ENCODE measurements around the gene KIF3A. TPM values are rescaled to one million over a fixed set of nuclear protein-coding genes. Genes with fewer than 3 reads are reported as not detected.
"Not testable (repeated sequence)": the region's sequence is repeated elsewhere in the genome, so short reads cannot be mapped to it uniquely, and the experiment has no call there.

KIF3A gene
- total RNA-seq, 1 donor from 2014 or later, result 19.8 TPM

- intact Hi-C loops (cut with micrococcal nuclease), result no loop called here
Observed at GRCh38 chr5:132729896-132730295, 7.5 kb downstream of the KIF3A start.

- intact Hi-C loops (cut with micrococcal nuclease), result no loop called here
Observed at GRCh38 chr5:132725745-132726144, 11.6 kb downstream of the KIF3A start.

GRCh38 chr5:132718544-132719312, 18.6 kb downstream of the KIF3A start:
- intact Hi-C loops (cut with micrococcal nuclease), result no loop called here

- intact Hi-C loops (cut with micrococcal nuclease), result loop anchor here (1.0 kb wide), 1 partner anchor 188 kb away; no protein-coding TSS in a partner anchor
Observed at GRCh38 chr5:132714456-132715307, 22.7 kb downstream of the KIF3A start.

GRCh38 chr5:132708645-132709044, 28.7 kb downstream of the KIF3A start:
- intact Hi-C loops (cut with micrococcal nuclease), result no loop called here

- intact Hi-C loops (cut with micrococcal nuclease), result no loop called here
Observed at GRCh38 chr5:132704875-132705274, 32.5 kb downstream of the KIF3A start.

- intact Hi-C loops (cut with micrococcal nuclease), result no loop called here
Observed at GRCh38 chr5:132695956-132696355, 41.4 kb downstream of the KIF3A start.

- intact Hi-C loops (cut with micrococcal nuclease), result no loop called here
Observed at GRCh38 chr5:132692632-132692967, 44.7 kb downstream of the KIF3A start.

GRCh38 chr5:132691755-132692631, 45.4 kb downstream of the KIF3A start:
- intact Hi-C loops (cut with micrococcal nuclease), result not testable (repeated sequence)

- intact Hi-C loops (cut with micrococcal nuclease), result no loop called here
Observed at GRCh38 chr5:132690156-132690555, 47.2 kb downstream of the KIF3A start.

GRCh38 chr5:132689513-132689912, 47.8 kb downstream of the KIF3A start:
- intact Hi-C loops (cut with micrococcal nuclease), result loop anchor here (2.0 to 5.0 kb wide), 2 partner anchors 27 to 48 kb away; partner anchors contain the start of gene KIF3A

- intact Hi-C loops (cut with micrococcal nuclease), result loop anchor here (1.0 to 5.0 kb wide), 4 partner anchors 12 to 53 kb away; partner anchors contain the start of gene KIF3A
Observed at GRCh38 chr5:132688536-132689339, 48.6 kb downstream of the KIF3A start.

- intact Hi-C loops (cut with micrococcal nuclease), result loop anchor here (1.0 to 5.0 kb wide), 4 partner anchors 12 to 53 kb away; partner anchors contain the start of gene KIF3A
Observed at GRCh38 chr5:132687995-132688394, 49.4 kb downstream of the KIF3A start.

GRCh38 chr5:132686193-132686592, 51.2 kb downstream of the KIF3A start:
- intact Hi-C loops (cut with micrococcal nuclease), result loop anchor here (5.0 kb wide), 1 partner anchor 51 kb away; the partner anchor contains the start of gene KIF3A

GRCh38 chr5:132684922-132685720, 52.2 kb downstream of the KIF3A start:
- intact Hi-C loops (cut with micrococcal nuclease), result loop anchor here (5.0 kb wide), 1 partner anchor 52 kb away; the partner anchor contains the start of gene KIF3A

- intact Hi-C loops (cut with micrococcal nuclease), result no loop called here
Observed at GRCh38 chr5:132684491-132684890, 52.9 kb downstream of the KIF3A start.

GRCh38 chr5:132681983-132682382, 55.4 kb downstream of the KIF3A start:
- intact Hi-C loops (cut with micrococcal nuclease), result no loop called here

- intact Hi-C loops (cut with micrococcal nuclease), result no loop called here
Observed at GRCh38 chr5:132681476-132681831, 55.9 kb downstream of the KIF3A start.

GRCh38 chr5:132680780-132681475, 56.4 kb downstream of the KIF3A start:
- intact Hi-C loops (cut with micrococcal nuclease), result no loop called here

Data from T-helper 2 cell treated with Interferon-gamma antibody and Interleukin-4, amounts not matched to agents 100 ng/mL and 5 ng/mL, for 36 hours (primary cell).